IPS-20b (cell line): ENCODE results near the gene LHFPL2.

ENCODE experiments used
- H3K27ac ChIP-seq: one replicate; pipeline ENCODE4 v1.5.1; 2013; ENCODE audit warnings: low read length
- H3K27me3 ChIP-seq: 2 replicates; pipeline ENCODE4 v1.6.1; 2013; ENCODE audit warnings: mild to moderate bottlenecking, low read length, inconsistent platforms; ENCODE audit not compliant: insufficient read depth
- H3K36me3 ChIP-seq: 2 replicates; pipeline ENCODE4 v1.6.1; 2013; ENCODE audit warnings: low read depth, mild to moderate bottlenecking, inconsistent platforms, low read length, moderate library complexity; ENCODE audit not compliant: insufficient read depth
- H3K4me1 ChIP-seq: 2 replicates; pipeline ENCODE4 v1.6.1; 2013; ENCODE audit warnings: mild to moderate bottlenecking, control low read depth, inconsistent platforms, low read length, moderate library complexity; ENCODE audit not compliant: insufficient read depth
- H3K4me3 ChIP-seq: 2 replicates; pipeline ENCODE4 v1.5.1; 2013; ENCODE audit warnings: mild to moderate bottlenecking, low read length, inconsistent platforms
- H3K9ac ChIP-seq: 2 replicates; pipeline ENCODE4 v1.6.1; 2013; ENCODE audit warnings: low read depth, mild to moderate bottlenecking, inconsistent platforms, low read length, moderate library complexity
- H3K9me3 ChIP-seq: 2 replicates; pipeline ENCODE4 v1.6.1; 2013; ENCODE audit warnings: mild to moderate bottlenecking, low read depth, low read length, inconsistent platforms; ENCODE audit not compliant: insufficient read depth

Gene LHFPL2

DNA sequence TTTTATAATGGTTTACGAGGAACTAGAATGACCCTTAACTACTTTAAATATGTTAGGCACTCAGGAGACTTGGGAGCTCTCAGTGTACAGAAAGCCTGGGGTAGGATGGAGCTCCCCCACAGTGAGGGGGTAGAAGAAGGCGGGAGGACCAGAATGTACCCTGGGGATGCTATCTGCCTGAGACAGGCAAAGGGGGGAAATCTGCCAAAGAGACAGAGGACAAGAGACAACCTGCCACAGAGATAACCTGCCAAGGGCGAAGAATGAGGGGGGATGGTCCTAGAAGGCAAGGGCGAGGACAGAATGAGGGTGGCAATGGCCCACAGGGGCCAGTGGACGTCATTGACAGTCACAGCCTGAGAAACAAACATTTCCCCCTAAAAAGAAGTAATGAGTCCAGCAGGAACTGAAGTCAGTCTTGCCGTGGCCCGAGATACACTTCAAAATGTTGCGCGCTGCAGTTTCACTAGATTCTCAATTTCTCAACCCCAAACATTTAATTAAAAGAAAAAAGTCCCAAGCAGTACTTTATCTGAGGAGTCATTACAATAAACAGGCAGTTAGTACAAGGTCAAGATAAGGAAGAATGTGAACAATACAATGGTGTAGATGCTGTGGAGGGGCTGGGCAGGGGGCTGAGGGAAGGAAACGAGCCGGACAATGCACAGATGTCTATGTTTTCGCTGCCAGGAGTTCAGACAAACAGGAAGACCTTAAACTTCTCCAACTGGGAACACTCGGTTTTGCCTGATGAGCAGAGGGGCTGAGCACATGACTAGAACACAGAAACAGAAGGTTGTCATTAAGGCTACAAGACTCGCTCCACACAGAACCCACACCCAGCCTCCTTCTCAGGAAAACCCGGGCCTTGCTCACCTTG lies 125.0 kb downstream of the LHFPL2 start:
- H3K9me3 ChIP-seq: no peaks in the 10 kb centered on the region
- H3K4me3 ChIP-seq: no peak overlapping the region
- no peaks in the 10 kb centered on the region for H3K27me3 ChIP-seq
- no peak overlapping the region for H3K27ac ChIP-seq
- peaks cover 14% of the 10 kb centered on the region for H3K4me1 ChIP-seq
- H3K9ac ChIP-seq: no peak overlapping the region
- no peaks in the 10 kb centered on the region for H3K36me3 ChIP-seq

DNA sequence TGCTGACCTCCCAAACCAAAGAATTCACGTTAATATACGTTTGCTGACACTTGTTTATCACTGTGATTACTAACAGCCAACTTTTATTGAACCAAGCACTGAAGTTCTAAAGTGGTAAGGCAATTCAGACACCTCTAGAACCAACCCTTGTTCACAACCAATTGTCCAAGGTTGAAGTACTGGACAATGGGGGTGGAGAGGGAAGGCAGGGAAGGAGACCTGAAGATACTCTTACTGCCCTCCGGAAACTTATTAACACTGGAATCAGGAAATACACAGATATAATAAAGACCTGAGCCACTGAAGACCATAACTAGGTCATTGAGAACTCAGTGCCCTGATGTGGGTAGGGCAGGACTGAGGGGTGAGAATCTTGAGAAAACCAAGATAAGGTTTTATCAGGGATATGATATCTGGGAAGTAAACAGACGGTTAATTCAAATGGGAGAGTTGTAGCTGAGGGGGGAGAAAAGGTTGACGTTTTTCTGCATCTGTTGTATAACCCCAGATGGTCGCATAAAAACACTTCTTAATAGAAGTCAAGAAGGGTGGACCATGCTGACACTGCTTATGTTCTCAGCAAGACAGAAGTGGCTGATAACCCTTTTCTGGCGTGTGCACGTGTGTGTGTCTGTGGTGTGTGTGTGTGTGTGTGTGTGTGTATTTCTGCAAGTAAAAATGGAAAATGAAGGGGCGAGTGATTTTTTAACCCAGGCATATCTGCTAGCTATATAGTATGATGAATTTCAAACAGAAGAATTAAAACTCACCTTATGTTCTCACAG lies 125.9 kb downstream of the LHFPL2 start:
- H3K27ac ChIP-seq: no peak overlapping the region

DNA sequence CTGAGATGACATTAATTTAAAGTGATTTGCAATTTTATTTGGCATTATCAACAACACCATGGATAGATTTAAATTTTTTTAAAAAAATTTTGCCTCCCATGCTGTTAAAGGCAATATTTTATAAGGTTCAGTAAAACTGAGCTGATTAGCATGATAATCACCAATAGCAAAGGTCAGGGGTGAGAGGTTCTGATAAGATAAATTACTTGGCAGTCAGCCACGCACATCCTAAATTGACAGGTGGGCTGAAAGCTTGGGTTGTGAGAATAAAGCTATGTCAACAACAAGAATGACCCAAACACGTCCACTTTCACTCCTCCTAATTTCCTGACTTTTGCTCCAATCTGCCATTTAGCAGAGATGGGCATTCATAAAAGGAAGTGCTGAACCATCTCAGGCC lies 127.1 kb downstream of the LHFPL2 start:
- H3K36me3 ChIP-seq: no peaks in the 10 kb centered on the region
- H3K27me3 ChIP-seq: no peaks in the 10 kb centered on the region
- H3K4me3 ChIP-seq: no peak overlapping the region
- no peak overlapping the region for H3K27ac ChIP-seq
- peaks cover 3% of the 10 kb centered on the region; the same call in 1 of the 2 replicates for H3K4me1 ChIP-seq
- H3K9ac ChIP-seq: no peak overlapping the region
- no peaks in the 10 kb centered on the region for H3K9me3 ChIP-seq

More for the DNA sequence above, 125.9 kb downstream of the LHFPL2 start:
- Histone ChIP-seq H3K36me3 (no peaks in the 10 kb centered on the region), H3K4me3 (no peak overlapping the region), H3K9ac (no peak overlapping the region), H3K4me1 (peaks cover 9% of the 10 kb centered on the region), H3K9me3 (no peaks in the 10 kb centered on the region), H3K27me3 (no peaks in the 10 kb centered on the region)

DNA sequence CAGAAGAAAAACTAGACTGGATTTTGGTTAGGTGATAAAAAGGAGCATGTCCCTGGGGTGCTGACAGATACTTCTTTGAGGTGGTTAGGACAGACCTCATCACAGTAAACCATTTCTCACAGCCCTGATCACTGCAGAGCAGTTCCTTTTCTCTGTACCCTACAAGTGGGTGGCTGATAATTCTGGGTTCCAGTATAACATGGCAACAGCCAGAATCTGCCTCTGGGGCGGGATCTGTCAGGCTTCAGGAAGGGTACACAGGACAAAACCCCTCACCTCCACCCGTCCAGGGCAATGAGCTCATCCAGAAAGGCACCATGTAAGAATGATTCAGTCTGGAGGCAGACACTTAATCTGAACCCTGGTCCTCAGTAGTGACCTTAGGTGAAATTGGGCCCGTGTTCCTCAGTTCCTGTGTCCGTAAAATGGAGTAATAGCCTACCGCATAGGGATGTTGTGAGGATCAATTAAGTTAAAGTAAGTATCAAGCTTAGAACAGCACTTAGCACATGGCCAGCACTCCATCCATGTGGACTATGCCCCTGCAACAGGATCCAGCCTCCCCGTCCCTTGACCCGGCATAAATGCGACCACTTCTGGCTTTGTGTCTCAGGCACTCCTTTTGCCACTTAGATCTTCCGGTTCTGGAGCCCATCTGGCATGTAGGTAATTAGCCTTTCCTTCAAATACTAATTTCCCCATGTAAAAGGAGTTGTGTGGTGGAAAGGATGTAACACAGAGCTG lies 129.2 kb downstream of the LHFPL2 start:
- Histone ChIP-seq H3K27ac (no peak overlapping the region), H3K9me3 (no peaks in the 10 kb centered on the region), H3K27me3 (no peaks in the 10 kb centered on the region), H3K4me3 (no peak overlapping the region), H3K36me3 (no peaks in the 10 kb centered on the region), H3K4me1 (peaks cover 3% of the 10 kb centered on the region; the same call in 1 of the 2 replicates), H3K9ac (no peak overlapping the region)

DNA sequence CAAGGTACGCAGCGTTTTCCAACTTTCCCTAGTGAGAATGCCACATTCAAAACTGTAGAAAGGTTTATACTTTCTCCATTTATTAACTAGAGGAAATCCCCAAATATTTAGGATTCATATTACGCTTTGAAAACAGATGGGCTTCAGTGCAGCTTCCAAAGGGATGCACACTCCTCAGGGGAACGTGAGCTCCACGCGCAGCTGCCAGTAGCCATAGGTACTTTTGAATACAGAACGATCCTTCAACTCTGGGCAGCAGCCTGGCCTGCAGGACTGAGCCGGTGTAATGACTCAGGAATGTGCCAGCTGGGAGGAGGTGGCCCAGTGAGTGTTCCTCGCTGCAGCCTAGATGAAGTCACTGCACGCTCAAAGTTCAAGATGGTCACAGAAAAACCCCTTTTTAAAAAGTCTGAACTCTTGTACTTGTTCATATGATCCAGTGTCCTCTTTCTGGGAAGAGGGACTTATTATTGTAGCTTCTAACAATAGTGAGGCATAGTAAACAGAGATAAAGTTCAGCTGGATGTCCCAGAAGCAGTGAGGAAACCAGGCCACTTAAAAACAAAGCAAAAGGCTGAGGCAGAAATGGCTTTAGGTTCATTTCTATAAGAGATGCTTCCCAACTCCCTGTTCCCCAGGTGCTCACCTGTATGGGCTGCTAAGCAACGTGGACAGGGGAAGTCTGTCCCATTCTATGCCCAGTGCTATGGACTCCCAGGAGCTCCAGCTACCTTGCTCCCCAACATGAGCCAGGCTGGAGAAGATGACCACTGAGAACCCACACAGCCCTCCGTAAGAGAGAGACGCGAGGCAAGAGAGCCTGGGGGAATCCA lies 130.0 kb downstream of the LHFPL2 start:
- H3K4me3 ChIP-seq: no peak overlapping the region
- no peak overlapping the region for H3K27ac ChIP-seq
- H3K27me3 ChIP-seq: no peaks in the 10 kb centered on the region
- H3K9me3 ChIP-seq: no peaks in the 10 kb centered on the region
- H3K36me3 ChIP-seq: no peaks in the 10 kb centered on the region
- H3K4me1 ChIP-seq: peaks cover 3% of the 10 kb centered on the region; the same call in 1 of the 2 replicates
- H3K9ac ChIP-seq: no peak overlapping the region

DNA sequence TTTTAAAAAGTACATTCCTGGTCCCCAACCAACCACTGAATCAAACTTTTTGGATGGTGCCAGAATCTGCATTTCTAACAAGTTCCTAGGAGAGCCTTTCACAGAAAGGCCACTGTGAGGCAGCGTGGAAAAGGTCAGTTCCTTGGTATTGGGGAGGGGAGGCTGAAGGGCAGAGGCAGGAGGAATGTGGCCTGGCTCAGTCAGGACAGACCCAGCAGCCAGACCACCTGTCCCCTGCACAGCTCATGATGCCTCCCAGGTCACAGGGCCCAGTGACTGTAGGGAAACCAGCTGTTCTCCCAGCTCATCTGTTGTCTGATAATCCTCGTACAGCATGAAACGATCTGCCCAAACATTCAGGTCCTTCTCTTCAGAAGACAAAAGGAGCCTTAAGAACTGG lies 132.9 kb downstream of the LHFPL2 start:
- Histone ChIP-seq H3K36me3 (no peaks in the 10 kb centered on the region), H3K27me3 (no peaks in the 10 kb centered on the region), H3K27ac (no peak overlapping the region), H3K9ac (no peak overlapping the region), H3K9me3 (no peaks in the 10 kb centered on the region), H3K4me3 (no peak overlapping the region), H3K4me1 (peaks cover 6% of the 10 kb centered on the region)

DNA sequence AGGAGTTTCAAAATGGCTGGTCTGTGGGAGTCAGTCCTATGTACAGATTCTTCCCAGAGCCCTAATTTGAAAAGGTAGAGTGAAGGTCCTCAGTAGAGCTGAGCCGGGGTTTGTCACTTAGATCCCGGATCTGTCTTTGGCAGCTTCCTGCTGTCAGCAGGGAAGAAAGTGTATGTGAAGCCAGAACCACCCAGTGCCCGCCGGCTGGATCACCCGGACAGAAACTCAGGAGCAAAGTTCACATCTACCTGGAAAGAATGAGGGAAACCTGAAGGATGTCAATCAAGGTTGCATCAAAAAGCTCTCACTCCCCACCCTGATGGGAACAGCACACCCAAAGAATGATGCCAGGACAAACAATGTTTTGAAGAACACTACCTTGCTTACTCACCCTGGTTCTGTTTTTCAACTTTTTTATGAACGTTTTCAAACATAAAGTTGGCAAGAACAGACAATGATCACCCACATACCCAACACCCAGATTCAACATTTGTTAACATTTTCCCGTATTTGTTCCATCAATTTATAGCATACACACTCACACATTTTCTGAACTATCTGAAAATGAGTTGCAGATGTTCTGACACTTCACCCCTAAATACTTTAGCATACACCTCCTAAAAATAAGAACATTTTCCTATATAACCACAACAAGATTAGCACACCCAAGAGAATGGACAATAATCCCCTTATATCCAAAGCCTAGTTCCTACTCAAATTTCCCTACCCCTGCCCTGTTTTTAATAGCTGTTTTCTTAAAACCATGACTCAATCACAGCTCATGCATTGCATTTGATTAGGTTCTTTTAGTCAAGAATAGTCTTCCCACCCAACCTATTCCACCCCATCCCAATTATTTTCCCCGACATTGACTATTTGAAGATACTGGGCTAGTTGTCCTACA lies 133.9 kb downstream of the LHFPL2 start:
- no peaks in the 10 kb centered on the region for H3K27me3 ChIP-seq
- no peaks in the 10 kb centered on the region for H3K36me3 ChIP-seq
- H3K9me3 ChIP-seq: no peaks in the 10 kb centered on the region
- H3K9ac ChIP-seq: no peak overlapping the region
- no peak overlapping the region for H3K4me3 ChIP-seq
- peaks cover 7% of the 10 kb centered on the region for H3K4me1 ChIP-seq
- H3K27ac ChIP-seq: no peak overlapping the region

DNA sequence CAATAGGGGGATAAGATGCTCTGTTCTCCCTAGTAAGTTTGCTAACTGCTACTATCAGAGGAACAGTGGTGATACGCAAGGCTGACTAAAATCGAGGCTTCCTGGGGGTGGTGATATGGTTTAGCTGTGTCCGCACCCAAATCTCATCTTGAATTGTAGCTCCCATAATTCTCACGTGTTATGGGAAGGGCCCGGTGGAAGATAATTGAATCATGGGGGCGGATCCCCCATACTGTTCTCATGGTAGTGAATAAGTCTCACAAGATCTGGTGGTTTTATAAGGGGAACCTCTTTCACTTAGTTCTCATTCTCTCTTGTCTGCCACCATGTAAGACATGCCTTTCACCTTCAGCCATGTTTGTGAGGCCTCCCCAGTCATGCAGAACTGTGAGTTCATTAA lies 135.1 kb downstream of the LHFPL2 start:
- Histone ChIP-seq H3K9ac (no peak overlapping the region), H3K27me3 (no peaks in the 10 kb centered on the region), H3K4me1 (peaks cover 14% of the 10 kb centered on the region; the same call in 1 of the 2 replicates), H3K36me3 (no peaks in the 10 kb centered on the region), H3K4me3 (no peak overlapping the region), H3K9me3 (no peaks in the 10 kb centered on the region), H3K27ac (no peak overlapping the region)

DNA sequence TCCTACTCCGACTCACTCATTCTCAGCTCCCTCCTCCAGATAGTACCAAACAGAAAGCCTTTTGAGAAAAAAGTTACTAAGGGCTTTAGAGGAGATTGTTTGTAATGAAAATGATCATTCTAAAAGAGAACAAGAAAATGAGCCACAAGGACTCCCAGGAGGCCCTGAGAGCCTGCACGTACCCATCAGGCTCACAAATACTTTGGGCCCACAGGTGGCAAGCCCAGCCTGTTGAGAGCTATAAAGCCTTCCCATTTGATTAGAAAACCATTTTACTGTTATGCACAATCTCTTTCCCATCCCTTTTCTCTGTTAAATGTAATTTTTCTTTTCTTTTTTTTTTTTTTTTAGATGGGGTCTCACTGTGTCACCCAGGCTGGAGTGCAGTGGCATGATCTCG lies 136.1 kb downstream of the LHFPL2 start:
- Histone ChIP-seq H3K4me1 (peaks cover 20% of the 10 kb centered on the region; the same call in 1 of the 2 replicates), H3K27ac (no peak overlapping the region), H3K9me3 (no peaks in the 10 kb centered on the region), H3K9ac (no peak overlapping the region), H3K27me3 (no peaks in the 10 kb centered on the region), H3K36me3 (no peaks in the 10 kb centered on the region), H3K4me3 (no peak overlapping the region)

DNA sequence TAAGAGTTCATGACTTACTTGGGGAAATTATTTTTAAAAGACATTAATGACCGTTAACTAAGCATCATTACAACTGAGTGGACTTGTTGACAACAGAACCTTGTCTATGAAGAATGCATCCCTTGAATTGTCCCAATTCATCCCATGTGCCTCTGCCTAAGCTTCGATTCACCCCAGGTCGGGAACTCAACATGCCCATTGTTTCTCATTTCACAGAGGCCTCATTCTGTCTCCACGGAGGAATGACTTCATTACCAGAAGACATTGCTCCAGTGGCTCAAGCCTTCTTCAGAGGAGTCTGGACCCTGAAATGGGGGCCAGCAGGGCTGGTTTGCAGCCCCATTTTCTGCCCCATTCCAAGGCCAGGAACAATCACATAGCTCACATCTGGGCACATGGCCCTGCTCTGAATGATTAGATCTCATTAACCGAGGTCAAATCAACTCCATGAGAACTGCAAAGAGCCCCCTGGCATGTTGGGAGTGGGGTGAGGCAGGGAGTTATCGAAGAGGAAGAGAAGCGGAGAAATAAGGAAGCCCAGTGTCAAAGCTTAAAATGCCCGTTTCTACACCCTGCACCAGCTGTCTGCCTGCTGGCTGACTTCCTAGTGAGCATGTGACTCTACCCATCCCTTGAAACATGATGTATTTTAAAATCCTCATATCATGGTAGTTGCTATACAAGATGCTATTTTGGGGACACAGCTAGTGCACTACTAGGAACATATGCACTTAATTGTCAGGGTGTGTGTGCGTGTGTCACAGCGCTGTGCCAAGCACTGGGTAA lies 137.3 kb downstream of the LHFPL2 start:
- Histone ChIP-seq H3K4me3 (no peak overlapping the region), H3K4me1 (peaks cover 20% of the 10 kb centered on the region; the same call in 1 of the 2 replicates), H3K27me3 (no peaks in the 10 kb centered on the region), H3K9me3 (no peaks in the 10 kb centered on the region), H3K9ac (no peak overlapping the region), H3K36me3 (no peaks in the 10 kb centered on the region), H3K27ac (no peak overlapping the region)
